ENCODE data around the gene PRLR. TPM values are rescaled to one million over a fixed set of nuclear protein-coding genes. Genes with fewer than 3 reads are reported as not detected.

PRLR gene
- total RNA-seq, 6 experiments from 2014 or later, result 7.4 to 26.8 (median 15.1) TPM

DNA sequence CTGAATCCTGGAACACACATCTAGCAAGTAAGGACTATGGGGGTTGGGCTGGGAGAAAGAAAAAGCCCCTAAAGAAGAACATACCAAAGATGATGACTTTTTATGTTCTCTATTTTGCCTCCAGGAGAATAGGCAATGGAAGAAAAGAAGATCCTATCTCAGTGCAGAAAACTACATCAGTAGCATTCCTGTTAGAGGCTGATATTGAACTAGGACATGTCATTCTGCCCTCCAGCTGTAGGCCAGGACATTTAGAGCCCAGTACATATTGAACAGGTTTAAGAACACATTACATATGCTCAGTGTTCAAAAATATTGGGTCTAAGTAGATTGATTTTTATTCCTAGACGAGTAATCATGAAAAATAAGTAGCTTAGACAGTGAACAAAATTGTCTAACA lies 24.7 kb downstream of the PRLR start:
- intact Hi-C loops (cut with DNase I), result no loop called here
- ATAC-seq, result no peak
- Histone ChIP-seq H3K4me3 (no peak overlapping the region), H3K4me1 (no peaks in the 10 kb centered on the region), H3K9me3 (no peaks in the 10 kb centered on the region), H3K36me3 (no peaks in the 10 kb centered on the region), H3K27ac (no peak overlapping the region), H3K27me3 (no peaks in the 10 kb centered on the region)
- no peak for TF ChIP-seq POLR2A (IDR thresholded peaks at IDR 0.05)
- 62% methylated on average over 1 of the region's 1 CpG for WGBS (ENCODE audit: insufficient coverage, low coverage, low lambda C conversion rate, missing lambda C conversion rate)
- DNase-seq, result no peak

- TF ChIP-seq POLR2A (IDR thresholded peaks at IDR 0.05) (no peak), CTCF (IDR thresholded peaks at IDR 0.05) (no peak)
- no peak overlapping the region for H3K27ac ChIP-seq
- intact Hi-C loops (cut with DNase I), result no loop called here
- no peaks in the 10 kb centered on the region for H3K36me3 ChIP-seq
- no peak overlapping the region for H3K4me3 ChIP-seq
- no peaks in the 10 kb centered on the region for H3K4me1 ChIP-seq
- ATAC-seq (no peak), DNase-seq (no peak)
- H3K9me3 ChIP-seq, result no peaks in the 10 kb centered on the region
- H3K27me3 ChIP-seq, result no peaks in the 10 kb centered on the region
- 78% methylated on average over 2 of the region's 2 CpGs for WGBS (ENCODE audit: insufficient coverage, low coverage, low lambda C conversion rate, missing lambda C conversion rate)
These were observed 25.1 kb downstream of the PRLR start for GRCh38 chr5:35205186-35205585.

DNA sequence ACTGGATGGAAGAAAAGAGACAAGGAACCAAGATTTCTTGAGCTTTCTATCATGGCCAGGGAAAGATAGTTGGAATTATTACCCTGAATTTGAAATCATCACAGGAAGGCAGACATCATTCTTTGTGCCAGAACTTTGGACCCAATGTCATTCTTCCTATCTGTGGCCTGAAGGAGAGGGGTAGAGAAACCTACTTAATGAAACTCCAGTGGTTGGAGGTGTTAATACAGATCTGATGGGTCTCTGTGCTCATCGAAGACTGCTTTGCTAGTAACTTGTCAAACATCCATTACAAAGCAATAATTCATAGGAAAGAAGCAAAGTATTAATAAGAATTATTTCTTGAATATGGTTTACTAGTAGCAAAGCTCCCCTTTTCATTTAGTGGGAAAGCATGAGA lies 26.9 kb downstream of the PRLR start:
- Histone ChIP-seq H3K9me3 (no peaks in the 10 kb centered on the region), H3K4me1 (peaks cover 0 to 7% (median 3%) of the 10 kb centered on the region in 4 donors), H3K27ac (no peak overlapping the region), H3K4me3 (no peak overlapping the region), H3K36me3 (no peaks in the 10 kb centered on the region), H3K27me3 (no peaks in the 10 kb centered on the region)
- intact Hi-C loops (cut with DNase I), result no loop called here
- WGBS (ENCODE audit: insufficient coverage, low coverage, low lambda C conversion rate, missing lambda C conversion rate), result 90% methylated on average over 1 of the region's 1 CpG
- no peak for ATAC-seq
- no peak for TF ChIP-seq POLR2A (IDR thresholded peaks at IDR 0.05)
- no peak for TF ChIP-seq CTCF (IDR thresholded peaks at IDR 0.05)
- no peak for DNase-seq

GRCh38 chr5:35202319-35203111 lies 27.8 kb downstream of the PRLR start:
- H3K4me3 ChIP-seq, result no peak overlapping the region
- H3K9me3 ChIP-seq, result no peaks in the 10 kb centered on the region
- DNase-seq, result peak in 2 of 3 donors; percentile 60 to 71
- peak; percentile 59 to 70 (median 64) for ATAC-seq
- 62% methylated on average over 5 of the region's 5 CpGs for WGBS (ENCODE audit: insufficient coverage, low coverage, low lambda C conversion rate, missing lambda C conversion rate)
- no peaks in the 10 kb centered on the region for H3K36me3 ChIP-seq
- peaks cover 0 to 16% (median 7%) of the 10 kb centered on the region in 4 donors for H3K4me1 ChIP-seq
- H3K27me3 ChIP-seq, result no peaks in the 10 kb centered on the region
- peak; percentile 38 to 59 (median 54) for TF ChIP-seq CTCF (IDR thresholded peaks at IDR 0.05)
- TF ChIP-seq POLR2A (IDR thresholded peaks at IDR 0.05), result no peak
- no peak overlapping the region for H3K27ac ChIP-seq
- intact Hi-C loops (cut with DNase I), result no loop called here

DNA sequence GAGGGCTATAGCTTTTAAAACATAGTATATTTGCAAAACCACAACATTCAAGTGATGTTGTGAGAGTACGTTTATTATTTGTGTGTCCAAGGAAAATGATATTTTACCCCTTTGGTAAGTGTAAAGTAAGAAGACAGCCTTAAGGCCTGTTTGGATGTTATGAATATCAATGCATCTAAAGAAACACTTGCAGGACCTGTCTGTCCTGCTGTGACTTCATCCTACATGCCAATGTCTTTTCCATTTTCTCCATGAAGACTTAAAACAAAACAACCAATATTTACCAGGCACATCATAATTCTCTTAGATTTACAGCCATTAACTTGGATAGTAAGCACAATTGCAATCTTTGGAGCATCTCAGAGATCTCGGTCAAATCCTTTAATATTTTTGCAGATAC lies 29.0 kb downstream of the PRLR start:
- Histone ChIP-seq H3K4me3 (no peak overlapping the region), H3K4me1 (peaks cover 0 to 17% (median 7%) of the 10 kb centered on the region in 4 donors), H3K9me3 (no peaks in the 10 kb centered on the region), H3K27ac (no peak overlapping the region), H3K36me3 (no peaks in the 10 kb centered on the region), H3K27me3 (no peaks in the 10 kb centered on the region)
- 84% methylated on average over 2 of the region's 2 CpGs for WGBS (ENCODE audit: insufficient coverage, low coverage, low lambda C conversion rate, missing lambda C conversion rate)
- intact Hi-C loops (cut with DNase I), result no loop called here
- no peak for TF ChIP-seq POLR2A (IDR thresholded peaks at IDR 0.05)
- no peak for TF ChIP-seq CTCF (IDR thresholded peaks at IDR 0.05)
- no peak for DNase-seq
- ATAC-seq, result no peak

Measured in right lobe of liver (tissue), 6 donors.